Psoas muscle (tissue), 8 donors: Measurements from ENCODE around the gene PDCD4. TPM values are rescaled to one million over a fixed set of nuclear protein-coding genes. Genes with fewer than 3 reads are reported as not detected.

ENCODE experiments used
- ATAC-seq, 4 donors: fragments of 200-7000 bp; cut with Tn5 transposase; one replicate each; pipeline ENCODE4 v1.9.1; 2020; ENCODE audit warnings: moderate library complexity in 3 of 4, mild to moderate bottlenecking in 2 of 4
- DNase-seq, 2 donors: peaks; one replicate each; pipeline ENCODE4 v3.0.0-alpha.2; 2020
- H3K27ac ChIP-seq: fragments of 200-600 bp; one replicate; pipeline ENCODE4 v1.8.0; 2022
- H3K27me3 ChIP-seq, 3 donors: fragments of 200-600 bp in 1 of 3; one replicate each; pipeline versions ENCODE4 v1.6.1 to v1.8.0; 2013 to 2022; ENCODE audit warnings: low read length in 2 of 3, mild to moderate bottlenecking in 2 of 3, moderate library complexity in 1 of 3; ENCODE audit not compliant: insufficient read depth in 3 of 3
- H3K36me3 ChIP-seq, 2 donors: fragments of 200-600 bp in 1 of 2; one replicate each; pipeline versions ENCODE4 v1.6.1 to v1.8.0; 2013 to 2022; ENCODE audit warnings: low read depth in 1 of 2, mild to moderate bottlenecking in 1 of 2, moderate library complexity in 1 of 2; ENCODE audit not compliant: insufficient read depth in 1 of 2
- H3K4me1 ChIP-seq: fragments of 200-600 bp; one replicate; pipeline ENCODE4 v1.8.0; 2022
- H3K4me3 ChIP-seq: fragments of 200-600 bp; one replicate; pipeline ENCODE4 v1.8.0; 2022; ENCODE audit warnings: mild to moderate bottlenecking
- H3K9me3 ChIP-seq: fragments of 200-600 bp; one replicate; pipeline ENCODE4 v1.8.0; 2022
- WGBS, 3 donors: extraction: QIAGEN DNeasy Blood & Tissue Kit; methylation state at CpG; one replicate each; pipeline versions ENCODE4 v1.1.6 to v1.1.7; 2013; 5-methylcytosine and 5-hydroxymethylcytosine counted together
- intact Hi-C, 2 donors: fragments of 100-400 bp; cut with DNase I; formaldehyde crosslinking; loops; one replicate each; pipeline versions ENCODE4 v1.11.0 to v1.14.2; 2022
- polyA plus RNA-seq, 3 donors: library from polyadenylated mRNA; stranded (reverse); fragments of 200-250 nt; gene quantifications; one replicate each; pipeline ENCODE4 v1.2.3, GENCODE V29; 2013
- total RNA-seq, 4 donors: library from RNA; stranded (reverse); fragmentation: NEBNext Ultra II Directional in 2 of 4; extraction: Animal tissue kit (Norgen Biotek cat#: 25700) in 2 of 4; gene quantifications; one replicate each; pipeline versions ENCODE4 v1.2.1 to v1.2.4, GENCODE V29; 2021 to 2023
- TF ChIP-seq, protein P1 (sequence below): fragments of 200-600 bp; IDR thresholded peaks from one replicate; pipeline ENCODE4 v1.8.0; 2022; ENCODE audit warnings: antibody characterized with exemption
- donor health status: healthy with polysubstance abuse.
- donor health status: DM: no; HTN: no; CAD: no; lungs with moderate emphysema.
- donor health status: Bipolar disorder and iron deficiency.
- donor health status: healthy.
- donor health status: DM: yes; HTN: yes; CAD: no.
- donor health status: DM: no; HTN: no; CAD: no.
- donor health status: DM: no; HTN: no; CAD: no.
- donor health status: DM: yes; HTN: yes; CAD: no.

PDCD4 gene
- total and polyA plus RNA-seq, 7 donors, result 7.6 to 19.7 (median 11.3) TPM

DNA sequence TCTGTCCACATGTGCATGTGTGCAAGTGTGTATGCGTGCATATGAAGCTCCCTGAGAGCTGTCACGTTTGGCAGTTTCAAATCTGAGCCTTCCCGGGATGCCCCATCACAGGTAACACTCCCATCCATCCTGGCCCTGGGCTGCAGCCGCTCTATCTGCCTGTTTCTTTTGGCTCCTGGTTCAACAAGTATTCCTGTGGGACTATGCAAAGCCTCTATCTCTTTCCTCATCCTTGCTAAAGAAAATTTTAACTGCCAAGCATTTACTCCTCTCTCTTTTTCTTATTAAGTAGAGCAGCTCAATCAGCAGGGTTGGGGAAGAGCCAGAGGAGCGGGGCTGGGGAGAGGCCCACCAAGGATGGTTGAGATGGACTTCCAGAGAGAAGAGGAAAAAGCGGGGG is 24.4 kb upstream of the PDCD4 start:
- TF ChIP-seq, protein P1, sequence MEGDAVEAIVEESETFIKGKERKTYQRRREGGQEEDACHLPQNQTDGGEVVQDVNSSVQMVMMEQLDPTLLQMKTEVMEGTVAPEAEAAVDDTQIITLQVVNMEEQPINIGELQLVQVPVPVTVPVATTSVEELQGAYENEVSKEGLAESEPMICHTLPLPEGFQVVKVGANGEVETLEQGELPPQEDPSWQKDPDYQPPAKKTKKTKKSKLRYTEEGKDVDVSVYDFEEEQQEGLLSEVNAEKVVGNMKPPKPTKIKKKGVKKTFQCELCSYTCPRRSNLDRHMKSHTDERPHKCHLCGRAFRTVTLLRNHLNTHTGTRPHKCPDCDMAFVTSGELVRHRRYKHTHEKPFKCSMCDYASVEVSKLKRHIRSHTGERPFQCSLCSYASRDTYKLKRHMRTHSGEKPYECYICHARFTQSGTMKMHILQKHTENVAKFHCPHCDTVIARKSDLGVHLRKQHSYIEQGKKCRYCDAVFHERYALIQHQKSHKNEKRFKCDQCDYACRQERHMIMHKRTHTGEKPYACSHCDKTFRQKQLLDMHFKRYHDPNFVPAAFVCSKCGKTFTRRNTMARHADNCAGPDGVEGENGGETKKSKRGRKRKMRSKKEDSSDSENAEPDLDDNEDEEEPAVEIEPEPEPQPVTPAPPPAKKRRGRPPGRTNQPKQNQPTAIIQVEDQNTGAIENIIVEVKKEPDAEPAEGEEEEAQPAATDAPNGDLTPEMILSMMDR, result no peak
- no peak for ATAC-seq
- DNase-seq, result no peak
- Histone ChIP-seq H3K4me1 (no peaks in the 10 kb centered on the region), H3K9me3 (no peaks in the 10 kb centered on the region), H3K27ac (no peak overlapping the region), H3K27me3 (no peaks in the 10 kb centered on the region), H3K4me3 (no peak overlapping the region), H3K36me3 (peaks cover 0 to 4% of the 10 kb centered on the region in 2 donors)
- intact Hi-C loops, result no loop called here
- WGBS, 3 donors, result 68 to 76% (median 76%) methylated on average over 6 of the region's 6 CpGs

DNA sequence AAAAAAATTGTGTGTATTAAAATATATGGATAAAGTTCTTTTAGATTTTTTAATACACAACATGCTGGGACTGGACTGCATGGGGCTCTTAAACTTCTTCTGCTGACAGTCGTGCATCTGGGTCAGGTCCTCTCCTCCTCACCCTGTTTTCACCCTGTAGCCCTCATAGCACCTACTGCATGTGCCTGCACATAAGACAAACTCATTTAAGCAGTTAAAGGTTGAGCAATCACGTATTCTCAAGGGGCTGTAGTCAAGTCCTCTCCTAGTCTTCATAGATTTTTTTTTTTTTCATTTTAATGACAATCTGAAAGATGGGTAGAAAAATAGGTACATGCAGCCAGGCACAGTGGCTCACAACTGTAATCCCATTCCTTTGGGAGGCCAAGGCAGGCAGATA is 23.6 kb upstream of the PDCD4 start:
- no peaks in the 10 kb centered on the region for H3K36me3 ChIP-seq
- no peak for DNase-seq
- H3K4me3 ChIP-seq, result no peak overlapping the region
- intact Hi-C loops, result no loop called here
- TF ChIP-seq, protein P1, result no peak
- no peak overlapping the region for H3K27ac ChIP-seq
- H3K27me3 ChIP-seq, result no peaks in the 10 kb centered on the region
- no peaks in the 10 kb centered on the region for H3K9me3 ChIP-seq
- WGBS, 3 donors, result 73 to 85% (median 78%) methylated on average over 2 of the region's 2 CpGs
- no peak for ATAC-seq
- no peaks in the 10 kb centered on the region for H3K4me1 ChIP-seq

DNA sequence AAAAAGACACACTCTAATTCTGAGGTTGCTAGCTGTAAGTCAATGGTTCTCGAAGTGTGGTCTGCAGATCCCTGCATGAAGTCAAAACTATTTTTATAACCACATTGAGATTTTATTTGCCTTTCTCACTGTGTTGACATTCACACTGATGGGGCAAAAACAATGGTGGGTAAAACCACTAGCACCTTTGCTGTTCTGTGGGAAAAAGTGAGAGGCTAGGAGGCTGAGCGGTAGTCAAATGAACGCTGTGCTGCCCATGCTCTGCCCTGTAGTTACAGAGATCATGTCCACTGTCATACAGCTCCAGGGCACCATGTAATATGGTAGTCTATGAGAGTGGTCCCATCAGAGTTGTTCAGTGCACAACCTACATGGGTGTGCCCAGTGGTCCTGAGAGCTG is 21.6 kb upstream of the PDCD4 start:
- Histone ChIP-seq H3K9me3 (no peaks in the 10 kb centered on the region), H3K4me3 (no peak overlapping the region), H3K4me1 (no peaks in the 10 kb centered on the region), H3K36me3 (no peaks in the 10 kb centered on the region), H3K27ac (no peak overlapping the region), H3K27me3 (no peaks in the 10 kb centered on the region)
- 96 to 98% (median 97%) methylated on average over 3 of the region's 3 CpGs for WGBS, 3 donors
- TF ChIP-seq, protein P1, result no peak
- intact Hi-C loops, result no loop called here
- no peak for DNase-seq
- no peak for ATAC-seq

DNA sequence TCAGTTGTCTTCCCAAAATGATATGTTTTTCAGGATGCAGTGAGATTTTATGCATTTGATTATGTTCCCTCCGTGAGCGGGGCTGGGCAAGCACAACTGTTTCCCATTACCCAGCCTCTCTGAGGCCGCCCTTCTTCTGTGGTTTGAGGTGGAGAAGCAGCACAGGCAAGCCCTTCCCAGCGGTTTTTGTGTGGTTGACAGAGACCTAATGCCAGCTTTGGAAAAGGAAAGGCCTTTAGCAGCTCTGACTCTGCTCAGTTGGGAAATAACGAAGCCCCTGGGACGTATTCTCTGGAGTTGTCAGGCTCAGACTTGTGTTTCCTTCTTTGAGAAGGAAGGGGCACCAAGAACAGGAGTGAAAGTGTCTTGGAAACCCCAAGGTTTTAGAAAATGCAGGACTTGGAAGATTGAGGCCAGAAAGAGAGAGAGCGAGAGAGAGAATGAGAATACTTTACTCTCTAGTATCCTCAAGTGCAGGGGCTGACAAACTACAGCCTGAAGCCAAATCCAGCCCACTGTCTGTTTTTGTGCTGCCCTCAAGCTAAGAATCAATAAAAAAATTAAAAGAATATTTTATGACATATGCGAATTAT is 20.6 kb upstream of the PDCD4 start:
- Histone ChIP-seq H3K27me3 (no peaks in the 10 kb centered on the region), H3K36me3 (no peaks in the 10 kb centered on the region), H3K27ac (no peak overlapping the region), H3K4me3 (no peak overlapping the region), H3K9me3 (no peaks in the 10 kb centered on the region), H3K4me1 (no peaks in the 10 kb centered on the region)
- ATAC-seq, result no peak
- no peak for DNase-seq
- 76 to 80% (median 79%) methylated on average over 8 of the region's 8 CpGs for WGBS, 3 donors
- intact Hi-C loops, result no loop called here
- TF ChIP-seq, protein P1, result no peak

DNA sequence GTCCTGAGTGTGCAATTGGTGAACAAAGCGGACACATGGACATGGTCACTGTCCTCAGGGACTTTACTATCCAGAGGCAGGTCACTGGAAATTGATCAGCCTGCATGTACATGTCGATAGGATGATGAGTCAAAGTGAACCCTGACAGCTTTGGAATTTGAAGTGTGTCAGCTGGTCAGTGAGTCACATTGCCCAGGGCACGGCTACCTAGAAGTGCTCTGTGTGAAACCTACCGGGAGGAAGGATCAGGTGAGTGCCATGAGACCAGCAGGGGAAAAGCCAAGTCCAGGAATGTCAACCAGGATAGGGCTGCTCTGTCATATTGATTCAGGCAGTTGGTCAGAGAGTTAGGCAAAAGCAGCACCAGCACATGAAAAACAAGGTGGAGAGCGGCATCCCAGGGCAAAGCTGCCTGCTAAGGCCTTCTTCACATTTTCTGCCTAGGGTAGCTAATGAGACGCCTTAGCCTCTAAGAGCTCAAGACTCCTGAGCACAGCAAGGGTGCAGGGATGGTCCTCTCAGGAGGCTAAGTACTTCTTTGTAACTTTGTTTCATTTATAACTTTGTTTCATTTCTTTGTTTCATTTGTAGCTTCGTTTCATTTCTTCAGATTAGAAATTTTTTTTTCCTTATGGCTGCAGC is 19.4 kb upstream of the PDCD4 start:
- Histone ChIP-seq H3K27me3 (no peaks in the 10 kb centered on the region), H3K27ac (no peak overlapping the region), H3K9me3 (no peaks in the 10 kb centered on the region), H3K4me1 (peaks cover 2% of the 10 kb centered on the region), H3K36me3 (no peaks in the 10 kb centered on the region), H3K4me3 (no peak overlapping the region)
- TF ChIP-seq, protein P1, result no peak
- intact Hi-C loops, result no loop called here
- ATAC-seq, result peak in 2 of 4 donors; percentile 13 to 26
- 68 to 76% (median 70%) methylated on average over 7 of the region's 7 CpGs for WGBS, 3 donors
- DNase-seq, result no peak
